SU-DHL-6 (cell line): Measurements from ENCODE around the gene TNFRSF4.

Experiments
- H2AFZ ChIP-seq: fragments of 200-600 bp; sonication (generic); 2 replicates; pipeline ENCODE4 v1.6.1; 2014; ENCODE audit warnings: low read depth, mild to moderate bottlenecking, moderate library complexity, mixed read lengths, antibody characterized with exemption, low read length; ENCODE audit not compliant: severe bottlenecking
- H3F3A ChIP-seq: fragments of 200-600 bp; shearing (Covaris generic); 2 replicates; pipeline ENCODE4 v1.6.0; 2016; ENCODE audit warnings: antibody characterized with exemption, mild to moderate bottlenecking; ENCODE audit not compliant: insufficient read depth
- H3K27ac ChIP-seq: fragments of 200-600 bp; sonication (generic); 2 replicates; pipeline ENCODE4 v1.5.1; 2016; ENCODE audit warnings: low read depth, mild to moderate bottlenecking, low read length, moderate library complexity, mixed read lengths
- H3K27me3 ChIP-seq: fragments of 200-600 bp; sonication (generic), shearing (Covaris generic); 2 replicates; pipeline ENCODE4 v1.6.0; 2014; ENCODE audit warnings: mild to moderate bottlenecking, low read length
- H3K36me3 ChIP-seq: fragments of 200-600 bp; sonication (generic); 2 replicates; pipeline ENCODE4 v1.6.1; 2014; ENCODE audit warnings: mild to moderate bottlenecking, low read length, mixed read lengths
- H3K4me2 ChIP-seq: fragments of 300-600, 200-600 bp; shearing (Covaris generic), sonication (generic); 2 replicates; pipeline ENCODE4 v1.6.0; 2014; ENCODE audit warnings: low read length, low read depth, mild to moderate bottlenecking; ENCODE audit not compliant: poor library complexity, severe bottlenecking
- H3K4me3 ChIP-seq: fragments of 200-600 bp; sonication (generic); 2 replicates; pipeline ENCODE4 v1.5.1; 2014; ENCODE audit warnings: antibody characterized with exemption, low read length, mild to moderate bottlenecking, mixed read lengths; ENCODE audit not compliant: insufficient read depth, poor library complexity, severe bottlenecking
- H3K79me2 ChIP-seq: fragments of 200-600 bp; sonication (generic); 2 replicates; pipeline ENCODE4 v1.6.1; 2014; ENCODE audit warnings: mild to moderate bottlenecking, low read length, moderate library complexity; ENCODE audit not compliant: insufficient read depth
- H3K9ac ChIP-seq: fragments of 200-600 bp; sonication (generic); 2 replicates; pipeline ENCODE4 v1.7.0; 2014; ENCODE audit warnings: mild to moderate bottlenecking, low read length
- H3K9me2 ChIP-seq: fragments of 200-600 bp; sonication (generic); replicated peaks from 2 replicates; pipeline ENCODE4 v1.6.1; 2014; ENCODE audit warnings: low read length; ENCODE audit not compliant: insufficient read depth
- H3K9me3 ChIP-seq: fragments of 200-600 bp; sonication (generic); 2 replicates; pipeline ENCODE4 v1.6.1; 2014; ENCODE audit warnings: low read length, mixed read lengths; ENCODE audit not compliant: insufficient read depth
- H4K20me1 ChIP-seq: fragments of 200-600 bp; sonication (generic); 2 replicates; pipeline ENCODE4 v1.6.1; 2014; ENCODE audit warnings: low read depth, mild to moderate bottlenecking, antibody characterized with exemption, low read length, moderate library complexity, mixed read lengths
- CTCF ChIP-seq: fragments of 200-600 bp; sonication (generic); IDR thresholded peaks from one replicate; pipeline ENCODE4 v1.5.1; 2017; ENCODE audit warnings: antibody characterized with exemption, mild to moderate bottlenecking, low read length, moderate library complexity; ENCODE audit not compliant: insufficient read depth, poor library complexity, severe bottlenecking
- EZH2phosphoT487 ChIP-seq: fragments of 200-600 bp; sonication (generic), shearing (Covaris generic); conservative IDR thresholded peaks from 2 replicates; pipeline ENCODE4 v1.6.1; 2018; ENCODE audit warnings: mild to moderate bottlenecking, antibody characterized with exemption, low read length, moderate library complexity, mixed read lengths

Gene TNFRSF4

GRCh38 chr1:1194723-1195122 lies 19.2 kb downstream of the TNFRSF4 start:
- H3K9ac ChIP-seq = no peak overlapping the region
- H3K36me3 ChIP-seq = no peaks in the 10 kb centered on the region
- H3K79me2 ChIP-seq = no peaks in the 10 kb centered on the region
- H3K9me2 ChIP-seq = no peaks in the 10 kb centered on the region
- no peak overlapping the region for H3K27ac ChIP-seq
- no peak for TF ChIP-seq CTCF
- no peak for TF ChIP-seq EZH2phosphoT487
- no peak overlapping the region for H2AFZ ChIP-seq
- H3F3A ChIP-seq = no peaks in the 10 kb centered on the region
- no peak overlapping the region for H3K4me3 ChIP-seq
- no peaks in the 10 kb centered on the region for H4K20me1 ChIP-seq
- H3K9me3 ChIP-seq = no peaks in the 10 kb centered on the region
- H3K4me2 ChIP-seq = no peak overlapping the region
- no peaks in the 10 kb centered on the region for H3K27me3 ChIP-seq

- H3K9ac ChIP-seq = no peak overlapping the region
- TF ChIP-seq EZH2phosphoT487 (no peak), CTCF (no peak)
- no peaks in the 10 kb centered on the region for H3K27me3 ChIP-seq
- H2AFZ ChIP-seq = no peak overlapping the region
- H3F3A ChIP-seq = no peaks in the 10 kb centered on the region
- H3K9me2 ChIP-seq = no peaks in the 10 kb centered on the region
- no peaks in the 10 kb centered on the region for H3K36me3 ChIP-seq
- H3K79me2 ChIP-seq = no peaks in the 10 kb centered on the region
- no peaks in the 10 kb centered on the region for H4K20me1 ChIP-seq
- no peak overlapping the region for H3K4me2 ChIP-seq
- H3K27ac ChIP-seq = no peak overlapping the region
- no peaks in the 10 kb centered on the region for H3K9me3 ChIP-seq
- no peak overlapping the region for H3K4me3 ChIP-seq
Observed at GRCh38 chr1:1191734-1192133, 22.2 kb downstream of the TNFRSF4 start.

GRCh38 chr1:1189111-1189510 lies 24.8 kb downstream of the TNFRSF4 start:
- Histone ChIP-seq H3K9ac (no peak overlapping the region), H3K9me3 (no peaks in the 10 kb centered on the region), H3K4me2 (no peak overlapping the region), H4K20me1 (no peaks in the 10 kb centered on the region), H3K4me3 (no peak overlapping the region), H3K27ac (no peak overlapping the region), H3K27me3 (no peaks in the 10 kb centered on the region), H3K79me2 (no peaks in the 10 kb centered on the region), H3K36me3 (no peaks in the 10 kb centered on the region), H2AFZ (no peak overlapping the region), H3K9me2 (no peaks in the 10 kb centered on the region), H3F3A (no peaks in the 10 kb centered on the region)
- no peak for TF ChIP-seq EZH2phosphoT487
- no peak for TF ChIP-seq CTCF

GRCh38 chr1:1187938-1188337 lies 26.0 kb downstream of the TNFRSF4 start:
- Histone ChIP-seq H3K9me3 (no peaks in the 10 kb centered on the region), H3F3A (no peaks in the 10 kb centered on the region), H3K27me3 (no peaks in the 10 kb centered on the region), H3K4me2 (no peak overlapping the region), H3K9ac (no peak overlapping the region), H2AFZ (no peak overlapping the region), H3K36me3 (no peaks in the 10 kb centered on the region), H4K20me1 (no peaks in the 10 kb centered on the region), H3K27ac (no peak overlapping the region), H3K9me2 (no peaks in the 10 kb centered on the region), H3K4me3 (no peak overlapping the region), H3K79me2 (no peaks in the 10 kb centered on the region)
- TF ChIP-seq EZH2phosphoT487 (no peak), CTCF (no peak)
